SHP77 treated with DMSO at 0.1 percent for 48 hours (cell line): Measurements from ENCODE around the gene MTX2.

ENCODE experiments used
- DNase-seq: peaks from one replicate; lab custom pipeline; 2025; lab: John Stamatoyannopoulos, UW

MTX2 gene

DNA sequence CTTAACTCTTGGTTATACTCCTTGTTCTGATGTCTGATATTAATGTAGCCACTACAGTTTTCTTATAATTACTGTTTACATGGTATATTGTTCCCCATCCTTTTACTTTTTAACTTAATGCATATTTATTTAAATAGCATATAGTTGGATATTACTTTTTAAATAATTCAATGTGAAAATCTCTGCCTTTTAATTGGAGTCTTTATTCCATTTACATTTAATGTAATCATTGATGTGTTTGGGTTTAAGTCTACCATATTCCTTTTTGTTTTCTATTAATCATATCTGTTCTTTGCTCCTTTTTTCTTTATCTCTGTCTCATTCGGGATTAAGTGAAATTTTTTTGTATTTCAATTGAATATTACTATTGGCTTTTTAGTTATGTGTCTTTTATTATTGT, 109.1 kb downstream of the MTX2 start:
- no peak for DNase-seq

DNA sequence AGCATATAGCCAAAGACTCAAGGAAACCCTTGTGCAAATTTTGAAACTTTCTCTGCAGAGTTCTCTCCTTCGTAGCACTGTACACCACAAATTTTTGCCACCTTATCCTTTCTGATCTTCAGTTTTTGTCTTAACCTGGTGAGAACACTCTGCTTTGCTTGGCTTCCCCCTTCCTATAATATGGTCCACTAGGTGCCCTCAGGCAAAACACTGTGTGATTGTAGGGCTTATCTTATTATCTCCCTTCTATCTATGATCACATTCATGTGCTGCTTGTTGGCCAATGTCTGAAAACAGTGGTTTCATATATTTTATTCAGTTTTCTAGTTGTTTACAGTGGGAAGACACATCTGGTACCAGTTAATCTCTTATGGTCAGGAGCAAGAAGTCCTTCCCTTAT, 111.1 kb downstream of the MTX2 start:
- DNase-seq = no peak

DNA sequence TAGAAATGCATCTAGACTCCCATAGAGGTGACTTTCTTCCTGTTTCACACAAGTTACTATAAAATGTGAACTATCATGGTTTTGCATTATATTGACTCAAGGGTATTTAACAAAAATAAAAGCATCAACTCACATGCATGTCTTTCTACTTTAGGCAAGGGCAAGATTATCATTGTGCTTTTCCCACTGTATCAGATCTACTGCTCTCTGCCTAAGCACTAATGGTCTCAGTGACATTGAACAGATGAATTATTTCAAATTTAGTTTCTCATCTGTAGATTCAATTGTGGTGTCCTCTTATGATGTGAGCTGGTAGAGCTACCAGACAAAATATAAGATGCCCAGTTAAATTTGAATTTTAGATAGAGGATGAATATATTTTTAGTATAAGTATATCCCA, 113.9 kb downstream of the MTX2 start:
- no peak for DNase-seq

DNA sequence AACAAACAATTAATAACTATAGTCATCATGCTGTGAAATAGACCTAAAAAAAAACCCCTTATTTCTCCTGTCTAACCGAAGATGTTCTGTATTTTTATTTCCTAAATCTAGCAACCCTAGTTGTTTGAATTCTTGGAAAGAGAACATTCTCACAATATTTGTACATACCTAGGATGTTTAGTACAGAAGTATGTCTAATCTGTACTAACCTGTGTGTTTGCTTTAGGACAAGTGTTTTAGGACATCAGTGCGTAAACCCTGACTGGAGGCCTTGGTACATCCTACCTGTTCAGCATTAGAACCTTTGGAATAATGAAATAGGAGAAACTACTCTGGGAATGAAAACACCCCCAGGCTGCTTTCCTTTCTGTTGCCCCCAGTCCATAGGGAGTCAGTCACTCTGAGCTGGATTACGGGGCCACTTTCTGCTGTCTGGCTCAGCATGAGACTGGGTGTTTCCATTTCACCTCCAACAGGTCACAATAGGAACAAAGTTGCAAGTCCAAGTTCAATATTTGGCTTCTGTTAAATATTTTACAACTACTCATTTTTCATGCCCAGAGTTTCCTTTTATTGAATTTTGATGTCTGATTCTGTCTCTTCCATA, 114.7 kb downstream of the MTX2 start:
- no peak for DNase-seq

DNA sequence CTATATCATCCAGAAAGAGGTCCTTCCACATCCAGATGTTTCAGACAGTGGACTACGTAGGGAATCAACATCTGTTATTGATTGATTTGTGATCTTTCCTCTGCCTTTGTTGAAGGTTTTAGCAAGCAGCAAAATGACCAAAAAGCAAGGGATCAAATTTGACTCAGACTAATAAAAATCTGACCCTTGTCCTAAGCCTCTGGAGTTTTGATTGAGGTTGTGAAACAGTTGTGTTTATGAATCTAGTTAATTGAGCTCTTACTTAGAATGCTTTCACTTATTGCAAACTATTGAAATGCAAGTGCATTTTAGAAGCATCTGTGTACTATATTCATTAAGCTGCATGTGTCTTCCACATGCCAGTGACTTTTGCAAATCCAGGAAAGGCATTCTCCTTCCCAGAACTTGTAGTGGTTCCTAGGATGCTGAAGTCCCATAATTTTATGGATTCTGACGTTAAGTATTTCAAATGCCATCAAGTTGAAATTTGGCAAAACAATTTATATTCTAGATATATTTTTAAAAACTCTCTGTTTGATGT, 116.0 kb downstream of the MTX2 start:
- DNase-seq = no peak

DNA sequence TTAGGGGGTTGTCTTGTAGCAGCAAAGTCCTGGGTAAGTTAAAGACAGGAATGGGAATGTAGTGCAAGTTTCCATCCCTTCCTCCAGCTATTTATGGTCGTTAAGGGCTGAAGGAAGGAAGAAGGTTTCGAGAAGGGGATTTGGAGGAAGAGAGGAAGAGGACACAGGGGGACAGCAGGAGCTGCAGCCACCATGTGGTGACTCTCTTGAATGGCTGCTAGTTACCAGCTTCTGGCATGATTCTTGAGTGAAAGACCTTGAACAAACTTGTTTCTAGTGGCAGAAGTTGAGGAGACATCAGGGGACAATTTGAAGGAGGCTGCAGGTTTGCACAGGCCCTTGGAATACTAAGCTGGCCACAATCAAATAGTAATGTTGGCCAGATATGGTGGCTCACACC, 116.6 kb downstream of the MTX2 start:
- no peak for DNase-seq
